ENCODE data around the gene ICA1. TPM values are rescaled to one million over a fixed set of nuclear protein-coding genes. Genes with fewer than 3 reads are reported as not detected.

Gene ICA1
- total RNA-seq, 1 experiment from 2014 or later = not detected

DNA sequence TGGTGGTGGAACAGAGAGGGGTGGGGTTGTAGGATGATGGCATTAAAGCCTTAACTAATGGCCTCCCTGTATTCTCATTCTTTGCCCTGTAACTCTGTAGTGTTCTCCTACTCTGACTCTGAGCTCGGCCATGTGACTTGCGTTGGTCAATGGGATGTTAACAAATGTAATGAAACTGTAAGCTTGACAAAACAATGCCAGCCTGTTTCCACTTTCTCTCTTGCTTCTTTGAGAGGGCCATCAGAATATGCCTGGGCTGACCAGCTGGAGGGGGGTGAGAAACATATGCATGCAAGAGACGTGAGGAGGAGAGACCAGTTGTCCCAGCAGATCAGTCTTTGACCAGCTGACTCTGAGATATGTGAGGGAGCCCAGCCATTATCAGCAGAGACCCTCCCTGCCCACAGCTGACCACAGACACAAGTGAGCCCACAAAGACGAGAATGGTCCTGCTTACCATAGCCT lies 100.6 kb downstream of the ICA1 start:
- DNase-seq (ENCODE audit: low read depth) = no peak

DNA sequence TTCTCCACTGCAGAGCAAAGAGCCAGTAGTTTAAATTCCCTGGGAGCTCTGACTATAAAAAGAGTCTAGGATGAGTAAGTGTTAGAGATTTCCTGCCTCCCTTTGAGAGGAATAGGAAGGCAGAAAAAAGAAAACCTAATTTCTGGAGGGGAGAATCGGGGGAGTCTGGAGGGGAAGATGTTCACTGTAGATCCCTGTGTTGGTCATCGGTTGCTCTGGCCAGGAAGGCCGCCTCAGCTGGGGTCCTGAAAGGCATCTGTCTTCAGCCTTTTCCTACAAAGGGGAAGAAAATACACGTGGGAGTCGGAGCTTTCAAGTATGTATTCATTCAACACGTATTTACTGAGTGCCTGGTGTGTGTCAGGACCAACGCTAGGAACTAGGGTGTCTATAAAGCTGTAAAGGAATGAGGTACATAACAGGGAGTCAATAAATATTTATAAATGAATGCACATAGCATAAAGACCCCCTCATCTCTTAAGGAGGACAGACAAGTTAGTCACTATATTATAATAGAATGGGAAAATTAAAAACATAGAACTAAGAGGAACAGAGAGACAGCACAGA lies 101.1 kb downstream of the ICA1 start:
- DNase-seq (ENCODE audit: low read depth) = no peak

DNA sequence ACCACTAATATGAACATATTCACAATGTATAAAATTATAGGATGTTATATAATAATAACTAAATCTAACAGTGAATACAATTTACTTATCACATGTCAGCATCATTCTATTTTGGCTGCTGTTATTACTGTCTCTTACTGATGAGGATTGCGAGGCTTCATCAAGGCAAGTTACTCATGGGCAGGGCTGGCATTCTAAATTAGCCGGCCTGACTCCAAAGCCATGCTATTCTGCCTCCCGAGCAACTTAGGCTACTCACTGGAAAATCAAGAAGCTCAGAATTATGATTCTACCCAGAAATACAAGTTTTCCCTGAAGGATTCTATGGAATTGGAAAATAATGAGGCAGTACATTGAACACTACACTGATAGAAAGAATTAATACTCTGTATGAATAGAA lies 101.7 kb downstream of the ICA1 start:
- DNase-seq (ENCODE audit: low read depth) = no peak

DNA sequence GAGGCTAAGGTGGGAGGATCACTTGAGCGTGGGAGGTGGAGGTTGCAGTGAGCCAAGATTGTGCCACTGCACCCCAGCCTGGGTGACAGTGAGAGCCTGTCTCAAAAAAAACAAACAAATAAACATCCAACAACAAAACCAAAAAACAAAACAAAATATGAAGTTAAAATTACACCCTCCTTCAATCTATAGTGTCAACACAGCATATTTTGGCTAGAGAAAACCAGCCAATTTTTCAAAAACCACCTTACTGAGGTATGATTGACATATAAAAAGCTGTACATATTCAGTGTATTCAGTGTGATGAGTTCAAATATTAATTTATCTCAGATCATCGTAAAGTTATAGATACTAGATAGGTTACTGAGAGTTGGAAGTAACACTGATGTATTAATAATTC lies 102.4 kb downstream of the ICA1 start:
- DNase-seq (ENCODE audit: low read depth) = no peak

DNA sequence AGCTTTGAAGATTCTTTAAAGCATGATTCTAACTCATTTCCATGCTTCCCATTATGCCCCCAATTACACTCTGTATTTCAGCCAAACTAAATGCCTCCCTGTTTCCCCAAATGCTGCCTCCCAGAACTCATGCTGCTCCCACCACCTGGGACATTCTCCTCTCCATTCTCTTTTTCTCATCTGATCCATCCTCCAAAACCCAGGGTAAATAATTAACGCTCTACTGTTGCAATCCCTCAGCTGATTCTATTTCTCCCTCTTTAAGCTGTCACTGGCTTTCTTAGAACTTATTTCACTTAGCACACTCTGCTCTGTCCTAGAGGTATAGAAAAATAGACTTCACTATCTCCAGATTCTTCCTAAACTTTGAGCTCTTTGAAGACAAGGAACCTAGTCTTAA lies 104.7 kb downstream of the ICA1 start:
- no peak for DNase-seq (ENCODE audit: low read depth)

DNA sequence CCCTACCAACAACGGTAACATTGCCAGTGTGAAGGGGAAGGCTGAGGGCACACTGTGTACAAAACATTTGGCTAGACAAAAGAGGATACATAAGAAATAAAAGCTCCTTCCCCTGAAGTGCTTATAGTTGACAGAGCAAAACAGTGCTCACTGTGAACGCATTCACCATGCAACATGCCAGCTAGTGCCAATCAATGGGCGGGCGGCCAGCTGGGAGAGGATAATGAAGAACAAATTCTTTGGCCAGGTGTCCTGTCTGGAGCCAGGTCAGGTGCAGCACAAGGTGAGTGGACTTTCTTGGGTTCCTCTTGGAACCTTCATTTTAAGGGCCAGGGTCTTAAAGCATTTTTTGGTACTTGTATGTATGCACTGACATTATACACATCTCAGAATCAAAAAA lies 106.1 kb downstream of the ICA1 start:
- DNase-seq (ENCODE audit: low read depth) = no peak

DNA sequence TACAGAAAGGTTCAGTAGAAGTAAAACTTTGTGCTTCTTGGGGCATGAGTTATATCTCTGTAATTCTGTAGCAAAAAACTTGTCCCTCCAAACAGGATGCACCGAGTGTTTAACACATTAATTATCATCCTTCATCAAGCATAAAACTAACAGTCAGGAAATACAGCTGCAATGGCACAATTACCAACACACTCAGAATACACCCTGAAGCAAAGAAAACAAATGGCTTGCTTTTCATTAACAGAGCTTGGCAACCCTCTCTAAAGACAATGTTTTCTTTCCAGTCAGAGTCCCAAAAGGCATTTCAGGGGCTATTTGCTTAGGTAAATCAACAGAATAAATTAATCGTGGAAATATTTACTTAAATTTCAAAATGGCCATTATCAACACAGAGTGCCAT lies 107.7 kb downstream of the ICA1 start:
- DNase-seq (ENCODE audit: low read depth) = no peak

DNA sequence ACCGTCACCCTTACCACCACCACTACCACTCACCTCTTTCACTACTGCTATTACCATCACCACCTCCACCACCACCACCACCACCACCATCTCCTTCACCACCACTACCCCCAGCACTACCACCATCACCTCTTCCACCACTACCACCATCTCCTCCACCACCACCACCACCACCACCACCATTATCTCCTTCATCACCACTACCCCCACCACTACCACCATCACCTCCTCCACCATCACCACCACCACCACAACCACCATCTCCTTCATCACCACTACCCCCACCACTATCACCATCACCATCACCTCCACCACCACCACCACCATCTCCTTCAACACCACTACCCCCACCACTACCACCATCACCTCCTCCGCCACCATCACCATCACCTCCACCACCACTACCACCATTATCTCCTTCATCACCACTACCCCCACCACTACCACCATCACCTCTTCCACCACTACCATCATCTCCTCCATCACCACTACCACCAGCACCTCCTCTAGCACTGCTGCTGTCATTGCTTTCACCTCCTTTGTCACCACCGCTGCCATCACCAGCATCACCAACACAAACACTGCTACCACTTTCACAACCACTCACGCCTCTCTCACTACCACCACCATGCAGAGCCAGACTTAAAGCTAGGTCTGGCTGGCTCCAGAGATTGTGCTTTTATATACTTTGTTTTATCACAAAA lies 109.3 kb downstream of the ICA1 start:
- DNase-seq (ENCODE audit: low read depth) = no peak

DNA sequence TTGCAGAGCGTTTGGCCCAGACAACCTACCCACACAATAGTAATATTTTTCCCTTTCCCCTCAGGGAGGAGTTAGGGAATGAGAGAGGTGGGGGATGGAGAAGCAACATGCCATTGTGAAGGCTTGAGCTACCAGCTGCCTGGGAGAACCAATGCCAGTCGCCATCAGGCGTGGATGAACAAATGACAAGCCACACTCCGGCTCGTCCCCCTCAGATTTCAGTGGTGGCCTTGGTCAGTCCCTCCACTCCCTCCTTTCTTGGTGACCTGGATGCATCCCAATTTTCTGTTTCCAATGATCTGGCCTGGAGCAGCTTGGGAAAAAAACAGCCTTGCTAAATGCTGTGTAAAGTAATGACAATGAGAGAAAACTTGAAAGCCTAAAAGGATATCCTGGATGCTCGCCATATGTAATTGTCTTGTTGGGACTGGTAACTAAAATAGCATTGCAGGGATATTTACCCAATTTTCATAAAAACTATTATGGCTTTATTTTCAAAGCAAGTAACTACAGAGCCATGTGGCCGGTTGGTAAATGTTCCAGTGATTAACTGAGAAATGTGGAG lies 110.7 kb downstream of the ICA1 start:
- no peak for DNase-seq (ENCODE audit: low read depth)

DNA sequence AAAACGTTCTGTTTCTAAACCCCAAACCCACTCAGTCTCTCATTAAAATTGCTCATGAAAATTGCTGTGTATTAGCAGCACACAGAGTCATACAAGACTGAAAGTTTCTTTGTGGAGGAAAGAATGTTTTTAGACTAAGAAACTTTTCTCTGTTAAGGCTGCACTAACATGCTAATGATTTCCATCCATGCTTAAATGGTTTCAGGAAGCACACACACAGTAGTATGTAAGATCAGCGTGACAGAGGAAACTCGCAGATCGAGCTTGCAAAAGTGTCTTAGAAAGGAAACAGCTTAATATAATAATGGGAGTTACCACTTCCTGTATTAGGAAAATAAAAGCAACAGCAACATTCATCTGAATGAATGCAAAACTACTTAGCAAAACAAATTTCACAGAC lies 112.7 kb downstream of the ICA1 start:
- DNase-seq (ENCODE audit: low read depth) = no peak

DNA sequence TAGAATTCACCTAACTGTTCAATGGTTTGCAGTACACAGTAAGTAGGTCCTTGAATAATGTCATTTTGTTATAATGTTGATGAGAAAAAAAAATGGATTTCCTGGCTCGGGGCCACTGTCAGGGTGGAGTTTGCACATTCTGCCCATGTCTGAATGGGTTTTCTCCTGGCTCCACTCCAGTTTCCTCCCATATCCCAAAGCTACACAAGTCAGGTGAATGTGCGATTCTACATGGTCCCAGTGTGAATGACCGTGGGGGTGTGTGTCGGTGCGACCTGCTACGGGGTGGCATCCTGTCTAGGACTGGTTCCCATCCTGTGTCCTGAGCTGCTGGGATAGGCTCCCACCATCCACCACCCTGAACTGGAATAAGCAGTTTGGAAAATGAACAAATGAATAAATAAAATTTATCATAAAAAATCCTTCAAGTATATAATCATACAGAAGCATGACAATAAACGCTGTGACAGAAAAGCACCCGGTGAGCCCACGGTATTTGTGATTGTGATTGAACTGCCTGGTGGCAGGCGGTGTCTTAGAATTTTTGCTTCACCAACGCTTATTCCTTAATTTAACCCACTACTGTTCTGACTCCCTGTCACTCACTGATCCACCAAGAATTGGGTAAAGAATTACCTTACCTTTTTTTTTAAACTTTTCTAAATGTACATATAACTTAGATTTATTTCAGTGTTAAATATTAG lies 114.1 kb downstream of the ICA1 start:
- DNase-seq (ENCODE audit: low read depth) = no peak

DNA sequence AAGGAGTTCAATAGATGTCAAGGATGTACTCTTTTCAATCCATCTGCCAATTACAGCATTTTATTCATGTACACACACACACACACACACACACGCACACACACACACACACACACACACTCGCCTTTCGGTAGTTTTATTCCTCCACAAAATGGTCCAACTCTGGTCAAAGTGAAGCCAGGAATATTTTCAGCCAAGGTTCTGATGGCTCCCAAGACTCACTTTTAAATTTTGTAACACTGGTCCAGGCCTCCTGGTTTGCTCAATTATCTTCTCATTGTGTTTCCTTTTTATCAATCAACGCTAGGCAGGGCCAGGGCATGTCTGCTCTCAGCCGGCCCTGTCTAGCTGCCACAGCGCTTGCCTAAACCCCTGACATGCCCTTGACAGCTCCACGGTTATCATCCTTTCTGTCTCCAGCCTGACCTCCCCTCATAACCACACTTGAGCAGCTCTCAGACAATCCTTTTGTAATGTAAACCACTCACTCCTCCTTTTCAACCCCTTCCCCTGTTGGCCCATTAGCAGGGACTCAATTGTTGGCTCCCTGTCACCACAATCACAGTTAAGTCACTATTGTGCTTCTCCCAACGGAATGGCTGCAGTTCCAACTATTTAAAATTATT lies 115.1 kb downstream of the ICA1 start:
- DNase-seq (ENCODE audit: low read depth) = no peak

DNA sequence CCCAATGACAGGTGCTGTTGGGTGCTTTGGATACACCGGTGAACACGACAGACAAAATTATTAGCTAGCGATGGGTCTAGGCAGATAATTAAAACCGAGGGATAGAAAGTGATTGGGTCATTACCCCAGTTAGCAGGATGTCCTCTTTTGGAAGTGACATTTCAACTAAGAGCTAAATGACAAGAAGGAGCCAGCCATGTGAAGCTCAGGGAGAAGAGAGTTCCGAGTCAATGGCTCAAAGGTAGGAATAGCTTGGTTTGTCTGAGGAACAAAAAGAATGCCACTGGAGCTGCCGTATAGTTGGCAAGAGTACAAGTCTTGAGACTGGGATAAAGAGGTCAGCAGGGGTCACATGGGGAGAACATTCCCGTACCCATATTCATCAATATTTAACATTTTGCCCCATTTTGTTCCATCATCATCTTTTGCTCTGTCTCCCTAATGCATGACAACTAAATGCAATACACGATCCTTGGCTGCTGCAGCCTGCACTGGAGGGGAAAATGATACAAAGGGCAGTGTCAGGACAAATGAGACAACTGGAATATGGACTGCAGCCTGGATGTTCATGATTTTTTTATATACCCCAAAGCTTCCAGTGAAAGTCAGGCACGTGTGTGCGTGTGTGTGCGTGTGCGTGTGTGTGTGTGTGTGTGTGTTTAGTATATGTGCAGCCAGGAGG lies 115.7 kb downstream of the ICA1 start:
- no peak for DNase-seq (ENCODE audit: low read depth)

DNA sequence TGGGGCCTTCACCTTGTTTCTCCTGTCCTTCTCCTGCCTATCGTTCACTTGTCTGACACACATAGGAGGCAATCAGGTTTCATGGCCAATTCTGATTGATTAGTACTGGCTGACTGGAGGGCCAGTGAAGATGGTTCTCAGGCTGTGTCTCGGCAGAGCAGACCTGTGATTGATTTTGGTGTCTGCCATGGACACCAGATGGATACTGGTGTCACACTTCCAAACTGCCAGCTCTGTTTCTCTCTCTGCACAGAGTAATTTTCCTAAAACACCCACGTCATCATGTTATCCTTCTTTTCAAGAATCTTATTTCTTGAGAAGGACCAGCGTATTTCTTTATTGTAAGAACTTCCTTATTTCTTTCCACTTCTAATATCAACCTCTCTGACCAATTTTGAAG lies 117.1 kb downstream of the ICA1 start:
- no peak for DNase-seq (ENCODE audit: low read depth)

DNA sequence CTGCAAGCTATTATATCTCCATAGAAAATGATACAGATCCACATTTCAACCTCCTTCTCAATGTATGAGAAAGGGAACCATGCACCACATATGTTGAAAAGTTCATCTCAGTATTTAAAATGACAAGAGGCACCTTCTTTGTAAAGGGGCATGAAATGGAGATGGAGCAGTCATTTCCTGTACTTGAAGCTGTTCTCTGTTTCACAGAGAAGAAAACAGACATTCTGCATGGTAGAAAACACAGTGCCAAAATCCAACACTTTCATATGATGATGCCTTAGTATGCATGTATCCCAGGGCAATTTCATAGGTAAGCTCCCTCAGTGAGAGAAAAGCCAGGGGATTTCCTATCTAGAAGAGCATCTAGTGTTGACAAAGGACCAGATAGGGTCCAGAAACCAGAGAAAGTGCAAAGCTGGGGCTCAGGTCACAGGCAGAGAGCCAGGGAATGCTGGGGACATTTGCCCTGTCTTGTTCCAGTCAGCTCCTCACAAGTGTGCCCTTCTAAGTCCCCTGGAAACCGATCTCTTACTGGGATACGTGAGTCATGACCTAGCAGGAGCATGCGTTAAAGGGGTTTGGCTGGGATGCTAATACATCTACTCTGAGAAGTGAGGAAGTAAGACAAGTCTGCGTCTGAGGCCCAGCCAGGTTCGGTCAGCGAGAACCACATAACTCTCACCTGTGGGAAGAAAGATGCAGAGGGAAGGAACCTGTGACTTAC lies 118.7 kb downstream of the ICA1 start:
- DNase-seq (ENCODE audit: low read depth) = peak; percentile 9

DNA sequence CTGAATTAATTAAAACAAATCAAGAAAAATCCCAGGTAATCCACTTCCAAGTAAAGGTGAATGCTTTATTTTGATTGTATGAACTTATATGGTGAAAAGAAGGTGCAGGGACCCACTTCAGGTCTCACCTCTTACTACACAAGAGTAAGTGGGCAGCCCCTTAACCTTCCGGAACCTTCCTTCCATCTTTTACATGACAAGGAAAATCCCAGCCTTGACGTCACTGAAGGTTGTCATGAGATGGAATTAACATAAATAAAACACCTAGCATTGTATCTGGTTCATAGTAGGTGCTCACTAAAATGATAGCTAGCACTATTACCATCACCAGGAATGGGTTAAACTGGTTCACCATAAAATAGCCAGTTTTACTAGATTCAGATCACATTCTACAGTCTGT lies 119.5 kb downstream of the ICA1 start:
- DNase-seq (ENCODE audit: low read depth) = no peak

DNA sequence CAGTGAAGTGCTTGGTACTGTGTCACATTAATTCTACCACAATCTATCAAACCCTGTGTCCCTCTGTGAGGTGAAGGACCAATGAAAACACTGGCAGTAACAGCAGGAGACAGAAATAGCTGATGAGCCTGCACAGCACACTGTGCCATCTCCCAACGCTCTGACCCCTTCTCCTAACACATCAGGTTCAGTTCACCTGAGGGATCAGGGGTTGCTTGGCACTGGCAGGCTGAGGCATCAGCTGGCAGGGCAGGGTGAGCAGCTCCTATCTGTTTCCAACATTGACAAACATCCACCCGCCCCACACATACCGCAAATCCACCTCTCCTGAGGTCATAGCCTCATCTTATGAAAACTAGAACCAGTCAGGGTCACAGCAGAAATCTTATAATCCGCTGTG lies 120.9 kb downstream of the ICA1 start:
- no peak for DNase-seq (ENCODE audit: low read depth)

DNA sequence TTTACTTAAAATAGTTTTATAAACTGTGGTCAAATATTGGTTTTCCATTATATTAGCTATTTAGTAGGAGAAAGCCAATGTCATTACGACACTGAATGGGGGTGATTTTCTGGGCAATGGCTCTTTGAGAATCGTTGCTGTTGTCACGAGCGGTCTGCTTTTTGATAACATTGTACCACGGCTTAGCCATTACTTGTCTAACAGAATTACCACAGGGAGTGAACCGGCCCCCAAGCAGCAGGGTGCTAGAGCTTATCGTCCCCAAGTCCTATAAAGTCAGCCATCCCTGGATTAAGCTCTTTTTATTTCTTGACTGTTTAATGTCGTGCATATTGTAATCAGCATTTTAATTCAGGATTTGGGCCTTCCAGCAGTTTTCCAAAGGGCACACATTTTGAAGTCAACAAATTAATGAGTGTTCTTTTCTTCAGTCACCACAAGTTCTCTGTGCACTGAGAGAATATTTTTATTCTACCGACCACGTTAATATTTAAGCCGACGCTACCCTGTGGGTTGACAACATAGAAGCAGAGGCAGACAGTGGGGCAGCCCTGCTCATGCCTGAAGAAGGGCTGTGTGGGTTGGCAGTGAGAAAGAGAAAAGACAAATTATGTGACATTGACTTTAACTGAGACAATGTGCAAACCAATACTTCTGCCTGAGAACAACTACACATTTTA lies 125.8 kb downstream of the ICA1 start:
- DNase-seq (ENCODE audit: low read depth) = no peak

DNA sequence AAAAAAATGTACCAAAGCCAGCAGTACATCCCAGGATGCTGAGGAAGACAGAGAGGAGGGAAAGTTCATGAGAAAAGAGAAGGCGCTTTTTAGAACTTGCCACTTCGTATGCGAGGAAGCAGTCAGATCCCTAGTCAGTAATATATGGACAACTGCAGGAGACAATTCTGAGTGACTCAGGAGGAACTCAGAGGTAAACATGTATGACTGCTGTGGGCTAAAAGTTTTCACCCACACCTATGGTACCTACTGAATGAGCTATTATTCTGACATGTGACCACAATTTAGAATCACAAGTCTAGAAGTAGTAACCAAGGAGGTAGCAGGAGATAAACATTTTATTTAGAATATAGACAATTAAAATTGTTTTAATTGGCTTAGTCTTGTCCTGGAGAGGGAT lies 126.5 kb downstream of the ICA1 start:
- no peak for DNase-seq (ENCODE audit: low read depth)

DNA sequence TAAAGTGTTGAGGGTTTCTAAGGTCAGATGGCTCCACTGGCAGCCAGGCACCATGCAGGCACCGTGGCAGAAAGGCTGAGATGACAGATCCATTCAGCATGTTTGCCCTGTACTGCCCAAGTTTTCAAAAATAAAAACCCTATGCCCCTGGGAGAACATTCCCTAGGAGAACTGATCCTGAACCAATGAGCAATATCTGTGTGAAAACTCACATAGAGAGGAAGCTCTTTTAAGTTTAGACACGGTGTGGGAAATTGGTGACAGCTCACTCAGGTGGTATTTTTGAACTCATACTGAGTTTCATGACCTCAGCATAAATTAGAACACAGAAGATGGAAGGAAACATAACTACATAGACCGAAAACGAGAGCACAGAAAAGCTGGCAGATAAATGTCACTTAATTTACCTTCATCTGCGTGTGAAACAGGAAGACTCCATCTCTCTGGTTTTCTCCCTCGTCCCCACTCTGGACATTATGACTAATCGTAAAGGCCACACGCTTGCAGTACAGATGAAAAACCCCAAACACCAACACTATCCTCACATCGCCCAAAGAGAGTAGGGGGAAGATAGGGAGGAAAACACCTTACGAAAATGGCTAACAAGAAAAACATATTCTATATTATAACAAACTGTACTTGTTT lies 127.8 kb downstream of the ICA1 start:
- peak; percentile 14 for DNase-seq (ENCODE audit: low read depth)

Measured in M059J (cell line).